22Rv1 (cell line): ENCODE data around the gene PRSS36.

ENCODE experiments used
- H3K27ac ChIP-seq: fragments of 450-650 bp; 2 replicates; pipeline ENCODE4 v1.5.1; 2017
- CTCF ChIP-seq: fragments of 450-650 bp; IDR thresholded peaks from 2 replicates; pipeline ENCODE4 v1.5.1; 2017; ENCODE audit warnings: mild to moderate bottlenecking
- ZFX ChIP-seq: fragments of 450-650 bp; IDR thresholded peaks from 2 replicates; pipeline ENCODE4 v1.6.1; 2017; ENCODE audit warnings: antibody characterized with exemption, borderline replicate concordance

Gene PRSS36

GRCh38 chr16:31192856-31193642, 43.2 kb upstream of the PRSS36 start:
- TF ChIP-seq CTCF, result no peak
- no peak for TF ChIP-seq ZFX
- H3K27ac ChIP-seq, result no peak overlapping the region

DNA sequence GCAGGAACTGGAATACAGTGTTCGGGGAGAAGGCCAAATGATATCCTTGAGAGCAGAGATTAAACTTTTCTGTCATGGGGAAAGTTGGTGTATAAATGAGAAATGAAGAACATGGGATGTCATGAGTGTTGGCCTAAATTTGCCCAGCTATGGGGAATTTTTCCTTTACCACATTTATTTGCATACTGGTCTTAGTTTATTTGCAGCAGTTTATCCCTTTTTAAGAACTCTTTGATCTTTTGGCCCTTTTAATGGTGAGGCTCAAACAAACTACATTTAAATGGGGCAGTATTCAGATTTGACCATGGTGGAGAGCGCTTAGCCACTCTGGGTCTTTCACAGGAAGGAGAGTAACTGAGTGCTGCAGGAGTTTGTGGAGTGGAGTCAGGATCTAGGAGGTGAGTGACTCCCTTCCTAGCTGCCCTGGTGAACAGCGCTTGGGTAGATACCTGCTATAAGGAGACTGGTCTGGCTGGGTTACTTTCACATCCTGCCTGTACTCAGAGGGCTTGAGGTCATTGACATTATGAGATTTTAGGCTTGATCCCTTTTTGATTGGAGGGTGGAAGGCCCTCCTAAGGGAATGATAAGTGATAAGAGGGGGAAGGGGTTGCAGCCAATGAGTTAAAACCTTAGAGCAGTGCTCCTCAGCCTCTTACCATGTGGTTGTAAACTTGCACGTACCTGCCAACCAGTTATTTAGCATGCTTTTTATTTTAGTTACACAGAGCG, 42.0 kb upstream of the PRSS36 start:
- TF ChIP-seq CTCF (no peak), ZFX (no peak)
- H3K27ac ChIP-seq, result no peak overlapping the region

- no peak overlapping the region for H3K27ac ChIP-seq
- TF ChIP-seq ZFX (no peak), CTCF (no peak)
Measured at GRCh38 chr16:31190818-31191444, 41.1 kb upstream of the PRSS36 start.

- H3K27ac ChIP-seq, result no peak overlapping the region
- TF ChIP-seq CTCF (no peak), ZFX (no peak)
Measured at GRCh38 chr16:31190061-31190460, 40.2 kb upstream of the PRSS36 start.

DNA sequence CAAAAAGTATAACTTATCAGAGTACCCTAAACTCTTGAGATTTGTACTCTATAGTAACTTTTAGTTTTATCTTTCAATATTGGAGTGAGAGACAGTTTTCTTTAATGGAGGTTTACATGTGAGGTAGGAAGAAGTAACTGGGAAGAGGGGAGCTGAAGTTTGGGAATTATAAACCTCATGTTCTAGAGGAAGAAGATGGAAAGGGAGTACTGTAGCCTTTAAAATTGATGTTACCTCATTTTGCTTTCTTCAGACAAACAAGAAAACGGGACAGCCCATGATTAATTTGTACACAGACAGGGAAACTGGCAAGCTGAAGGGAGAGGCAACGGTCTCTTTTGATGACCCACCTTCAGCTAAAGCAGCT, 39.5 kb upstream of the PRSS36 start:
- H3K27ac ChIP-seq, result no peak overlapping the region

More for the DNA sequence above, 39.5 kb upstream of the PRSS36 start:
- TF ChIP-seq ZFX (no peak), CTCF (no peak)
